HL-60 (cell line): ENCODE measurements around the gene WASF1.
A peak's percentile ranks its signal among the peaks of the same experiment; 100 is the strongest.

Experiments
- DNase-seq, 2 experiments: peaks; one replicate each; pipeline ENCODE4 v3.0.0-alpha.2; 2010 to 2020; ENCODE audit warnings: low read depth in 1 of 2, low spot score in 1 of 2
- H3K27ac ChIP-seq: fragments of 250-450 bp; sonication (Bioruptor Pico); replicated peaks from 2 replicates; pipeline ENCODE4 v1.5.1; 2020; ENCODE audit warnings: mild to moderate bottlenecking, moderate library complexity
- H3K27me3 ChIP-seq: fragments of 250-450 bp; sonication (Bioruptor Pico); 2 replicates; pipeline ENCODE4 v1.5.1; 2021; ENCODE audit warnings: mild to moderate bottlenecking, moderate library complexity; ENCODE audit not compliant: insufficient read depth, poor library complexity, severe bottlenecking
- H3K4me3 ChIP-seq: replicated peaks from 2 replicates; pipeline ENCODE4 v1.5.1; 2011; ENCODE audit warnings: mild to moderate bottlenecking, control low read depth, low read length; ENCODE audit not compliant: insufficient read depth
- GABPA ChIP-seq: IDR thresholded peaks from 2 replicates; pipeline ENCODE4 v1.6.1; 2012; ENCODE audit warnings: low read depth
- POLR2AphosphoS5 ChIP-seq: IDR thresholded peaks from 2 replicates; pipeline ENCODE4 v1.6.1; 2012; ENCODE audit warnings: low read depth
- SPI1 ChIP-seq: IDR thresholded peaks from 2 replicates; pipeline ENCODE4 v1.6.1; 2012; ENCODE audit warnings: low read depth, mild to moderate bottlenecking, borderline replicate concordance
- TF ChIP-seq, protein P1 (sequence below): IDR thresholded peaks from 2 replicates; pipeline ENCODE4 v1.6.1; 2012; ENCODE audit warnings: low read depth; ENCODE audit not compliant: insufficient replicate concordance
- TF ChIP-seq, protein P2 (sequence below): IDR thresholded peaks from one replicate; pipeline ENCODE4 v1.5.1; 2011; ENCODE audit warnings: low read length, control low read depth, inconsistent platforms; ENCODE audit not compliant: insufficient read depth

WASF1 gene

DNA sequence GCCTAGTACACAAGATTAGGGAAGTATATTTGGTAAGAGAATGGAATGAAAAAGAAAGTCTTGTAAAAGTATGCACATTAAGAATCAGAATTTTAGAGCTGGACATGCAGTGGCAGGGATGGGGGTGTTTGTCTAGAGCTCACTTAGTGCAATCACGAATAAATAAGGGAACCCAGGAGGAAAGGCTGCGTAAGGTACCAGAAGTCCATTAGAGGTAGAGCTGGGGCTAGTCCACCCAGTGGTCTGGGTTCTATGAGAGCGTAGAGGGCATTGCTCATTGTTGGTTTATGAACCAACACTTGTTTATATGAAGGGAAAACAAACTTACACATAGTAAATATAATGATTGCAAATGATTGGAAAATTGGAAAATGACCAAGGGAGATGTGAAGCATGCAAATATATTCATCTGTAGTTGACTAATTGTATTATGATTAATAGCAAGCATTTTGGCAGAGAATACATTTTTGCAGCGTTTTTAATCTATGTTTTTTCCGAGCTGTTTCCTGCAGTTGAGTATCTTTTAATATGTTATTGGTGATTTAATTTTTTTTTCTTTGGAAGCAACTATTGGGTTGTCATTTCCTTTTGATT, 3.9 kb upstream of the WASF1 start:
- H3K27ac ChIP-seq: no peak overlapping the region
- H3K4me3 ChIP-seq: no peak overlapping the region
- no peaks in the 10 kb centered on the region for H3K27me3 ChIP-seq
- no peak for DNase-seq
- TF ChIP-seq, protein P1, sequence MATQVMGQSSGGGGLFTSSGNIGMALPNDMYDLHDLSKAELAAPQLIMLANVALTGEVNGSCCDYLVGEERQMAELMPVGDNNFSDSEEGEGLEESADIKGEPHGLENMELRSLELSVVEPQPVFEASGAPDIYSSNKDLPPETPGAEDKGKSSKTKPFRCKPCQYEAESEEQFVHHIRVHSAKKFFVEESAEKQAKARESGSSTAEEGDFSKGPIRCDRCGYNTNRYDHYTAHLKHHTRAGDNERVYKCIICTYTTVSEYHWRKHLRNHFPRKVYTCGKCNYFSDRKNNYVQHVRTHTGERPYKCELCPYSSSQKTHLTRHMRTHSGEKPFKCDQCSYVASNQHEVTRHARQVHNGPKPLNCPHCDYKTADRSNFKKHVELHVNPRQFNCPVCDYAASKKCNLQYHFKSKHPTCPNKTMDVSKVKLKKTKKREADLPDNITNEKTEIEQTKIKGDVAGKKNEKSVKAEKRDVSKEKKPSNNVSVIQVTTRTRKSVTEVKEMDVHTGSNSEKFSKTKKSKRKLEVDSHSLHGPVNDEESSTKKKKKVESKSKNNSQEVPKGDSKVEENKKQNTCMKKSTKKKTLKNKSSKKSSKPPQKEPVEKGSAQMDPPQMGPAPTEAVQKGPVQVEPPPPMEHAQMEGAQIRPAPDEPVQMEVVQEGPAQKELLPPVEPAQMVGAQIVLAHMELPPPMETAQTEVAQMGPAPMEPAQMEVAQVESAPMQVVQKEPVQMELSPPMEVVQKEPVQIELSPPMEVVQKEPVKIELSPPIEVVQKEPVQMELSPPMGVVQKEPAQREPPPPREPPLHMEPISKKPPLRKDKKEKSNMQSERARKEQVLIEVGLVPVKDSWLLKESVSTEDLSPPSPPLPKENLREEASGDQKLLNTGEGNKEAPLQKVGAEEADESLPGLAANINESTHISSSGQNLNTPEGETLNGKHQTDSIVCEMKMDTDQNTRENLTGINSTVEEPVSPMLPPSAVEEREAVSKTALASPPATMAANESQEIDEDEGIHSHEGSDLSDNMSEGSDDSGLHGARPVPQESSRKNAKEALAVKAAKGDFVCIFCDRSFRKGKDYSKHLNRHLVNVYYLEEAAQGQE: no peak
- TF ChIP-seq GABPA (no peak), SPI1 (no peak), POLR2AphosphoS5 (no peak)
- TF ChIP-seq, protein P2, sequence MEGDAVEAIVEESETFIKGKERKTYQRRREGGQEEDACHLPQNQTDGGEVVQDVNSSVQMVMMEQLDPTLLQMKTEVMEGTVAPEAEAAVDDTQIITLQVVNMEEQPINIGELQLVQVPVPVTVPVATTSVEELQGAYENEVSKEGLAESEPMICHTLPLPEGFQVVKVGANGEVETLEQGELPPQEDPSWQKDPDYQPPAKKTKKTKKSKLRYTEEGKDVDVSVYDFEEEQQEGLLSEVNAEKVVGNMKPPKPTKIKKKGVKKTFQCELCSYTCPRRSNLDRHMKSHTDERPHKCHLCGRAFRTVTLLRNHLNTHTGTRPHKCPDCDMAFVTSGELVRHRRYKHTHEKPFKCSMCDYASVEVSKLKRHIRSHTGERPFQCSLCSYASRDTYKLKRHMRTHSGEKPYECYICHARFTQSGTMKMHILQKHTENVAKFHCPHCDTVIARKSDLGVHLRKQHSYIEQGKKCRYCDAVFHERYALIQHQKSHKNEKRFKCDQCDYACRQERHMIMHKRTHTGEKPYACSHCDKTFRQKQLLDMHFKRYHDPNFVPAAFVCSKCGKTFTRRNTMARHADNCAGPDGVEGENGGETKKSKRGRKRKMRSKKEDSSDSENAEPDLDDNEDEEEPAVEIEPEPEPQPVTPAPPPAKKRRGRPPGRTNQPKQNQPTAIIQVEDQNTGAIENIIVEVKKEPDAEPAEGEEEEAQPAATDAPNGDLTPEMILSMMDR: no peak

DNA sequence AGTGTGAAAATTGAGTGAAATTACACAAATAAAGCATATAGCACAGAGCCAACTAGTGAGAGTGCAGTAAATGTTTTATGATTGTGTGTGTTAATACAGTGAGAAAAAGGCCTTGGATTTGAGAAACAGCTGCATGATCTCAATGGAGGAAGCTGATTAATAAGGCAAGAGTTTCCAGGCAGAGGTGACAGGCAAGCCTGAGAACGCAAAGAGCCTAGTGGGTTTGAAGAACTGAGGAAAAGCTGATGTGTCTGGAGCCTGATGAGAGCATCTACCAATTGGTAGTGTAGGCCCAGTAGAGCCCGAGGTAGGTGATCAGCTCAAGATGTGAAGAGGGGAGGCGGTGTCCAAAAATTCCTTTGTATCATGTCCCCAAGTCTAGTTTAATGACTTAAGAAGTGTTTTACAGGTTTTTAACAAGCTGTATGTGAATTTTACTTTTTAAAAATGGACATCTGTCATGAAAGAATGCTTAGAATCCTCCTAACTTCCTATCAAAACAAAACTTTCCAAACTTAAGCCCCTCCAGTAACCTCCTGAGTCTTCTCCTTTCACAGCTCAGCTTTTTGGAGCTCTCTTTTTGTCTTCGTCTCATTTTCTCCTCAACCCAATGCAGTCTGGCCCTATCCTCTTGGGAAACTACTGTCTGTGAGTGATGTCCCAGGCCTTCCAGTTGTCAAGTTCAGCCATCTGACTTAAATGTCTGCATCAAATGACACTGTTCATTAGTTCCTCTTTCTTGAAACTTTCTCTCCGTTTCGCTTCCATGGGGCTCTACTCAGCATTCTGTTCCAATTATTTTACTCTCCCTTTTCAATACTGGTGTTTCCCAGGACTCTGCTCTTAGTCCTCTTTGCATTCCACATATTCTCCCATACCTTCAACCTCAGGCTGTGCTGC, 1.9 kb upstream of the WASF1 start:
- Histone ChIP-seq H3K27me3 (no peaks in the 10 kb centered on the region), H3K27ac (peak overlapping the region; percentile 86), H3K4me3 (peak overlapping the region; percentile 92)
- peak; percentile 13 to 36 for DNase-seq
- TF ChIP-seq POLR2AphosphoS5: no peak
- no peak for TF ChIP-seq GABPA
- TF ChIP-seq, protein P1: no peak
- no peak for TF ChIP-seq SPI1
- TF ChIP-seq, protein P2: no peak

DNA sequence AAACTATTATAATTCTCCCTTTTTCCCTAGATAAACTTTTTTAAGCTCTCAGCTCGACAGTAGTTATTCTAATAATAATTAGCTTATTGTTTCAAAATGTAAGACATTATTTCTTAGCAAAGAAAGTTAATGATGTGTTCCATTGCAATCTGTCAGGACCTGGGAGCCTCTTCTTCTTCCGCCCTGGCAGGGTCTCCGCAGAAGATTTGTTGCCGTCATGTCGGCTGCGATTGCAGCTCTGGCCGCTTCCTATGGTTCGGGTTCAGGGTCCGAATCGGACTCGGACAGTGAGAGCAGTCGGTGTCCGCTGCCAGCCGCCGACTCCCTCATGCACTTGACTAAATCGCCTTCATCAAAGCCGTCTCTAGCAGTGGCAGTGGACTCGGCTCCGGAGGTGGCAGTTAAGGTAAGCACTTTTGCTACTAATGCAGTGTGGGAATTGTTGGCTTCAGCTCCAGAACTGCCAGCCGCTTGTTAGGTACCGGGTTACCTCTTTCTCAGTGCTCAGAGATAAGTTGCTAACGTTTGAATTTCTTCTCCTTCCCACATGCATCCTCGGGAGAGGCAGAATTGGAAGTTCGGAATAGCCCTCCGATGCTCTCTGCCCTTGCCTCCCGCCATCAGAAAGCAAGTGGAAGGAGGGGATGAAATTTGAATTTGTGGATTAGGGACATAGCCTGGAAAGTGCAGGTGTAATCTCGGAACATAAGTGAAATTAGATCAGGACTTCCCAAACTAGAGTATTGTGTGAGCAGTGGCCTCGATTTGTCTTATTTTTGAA, 948 bp upstream of the WASF1 start, which contains the start of gene CDC40:
CDC40 (plus strand) TSS at position 200 of the 781 bp plus-strand sequence; CDS start at position 218, 18 bp downstream.
- DNase-seq: peak; percentile 51 to 56
- TF ChIP-seq, protein P2: no peak
- 0 out of 2 replicates have a peak, but pooled peaks have one; percentile 5 for TF ChIP-seq GABPA
- TF ChIP-seq SPI1: no peak
- TF ChIP-seq POLR2AphosphoS5: peak; percentile 65; the same call in 1 of the 2 replicates

More for the DNA sequence above, 948 bp upstream of the WASF1 start, which contains the start of gene CDC40:
- no peaks in the 10 kb centered on the region for H3K27me3 ChIP-seq
- H3K4me3 ChIP-seq: peak within 1 kb of the TSS; percentile 92
- H3K27ac ChIP-seq: peak within 1 kb of the TSS; percentile 86
